Cardiac fibroblast (primary cell): ENCODE results near the gene JAK1.

ENCODE experiments used
- DNase-seq, 2 donors: peaks; one replicate each; pipeline versions ENCODE4 v3.0.0 to v3.0.0-alpha.2; 2010; ENCODE audit warnings: low read depth in 2 of 2
- H3K4me3 ChIP-seq, 2 donors: replicated peaks in 1 of 2; 1 replicate in 1 of 2; 2 replicates in 1 of 2; pipeline ENCODE4 v1.5.1; 2011; ENCODE audit warnings: low read depth in 2 of 2, low read length in 2 of 2, mild to moderate bottlenecking in 2 of 2, moderate library complexity in 1 of 2
- CTCF ChIP-seq: IDR thresholded peaks from one replicate; pipeline ENCODE4 v1.5.1; 2011; ENCODE audit warnings: low read depth, mild to moderate bottlenecking, low read length, inconsistent platforms

JAK1 gene

GRCh38 chr1:64979358-64979757 is 13.0 kb upstream of the JAK1 start:
- DNase-seq: no peak
- no peak for TF ChIP-seq CTCF
- no peak overlapping the region for H3K4me3 ChIP-seq

- no peak for DNase-seq
- no peak for TF ChIP-seq CTCF
Observed at GRCh38 chr1:64976361-64976760, 10.0 kb upstream of the JAK1 start.

GRCh38 chr1:64975740-64976139 is 9.4 kb upstream of the JAK1 start:
- TF ChIP-seq CTCF: no peak
- H3K4me3 ChIP-seq: no peak overlapping the region
- DNase-seq: no peak

More at GRCh38 chr1:64976361-64976760, 10.0 kb upstream of the JAK1 start:
- H3K4me3 ChIP-seq: no peak overlapping the region

- DNase-seq: no peak
- TF ChIP-seq CTCF: no peak
- no peak overlapping the region for H3K4me3 ChIP-seq
Observed at GRCh38 chr1:64975127-64975526, 8.8 kb upstream of the JAK1 start.

- TF ChIP-seq CTCF: no peak
- no peak for DNase-seq
- H3K4me3 ChIP-seq: no peak overlapping the region
Observed at GRCh38 chr1:64974288-64974825, 8.0 kb upstream of the JAK1 start.

- DNase-seq: no peak
- no peak for TF ChIP-seq CTCF
- no peak overlapping the region for H3K4me3 ChIP-seq
Observed at GRCh38 chr1:64973061-64973647, 6.8 kb upstream of the JAK1 start.
